ENCODE results near the gene RUSF1. TPM values are rescaled to one million over a fixed set of nuclear protein-coding genes. Genes with fewer than 3 reads are reported as not detected.
A peak's percentile ranks its signal among the peaks of the same experiment; 100 is the strongest.

The RUSF1 gene
- total and polyA plus RNA-seq, 9 of the 15 experiments (the other 6 are each of a cell fraction or from before 2014, with no cell fraction given), result 0.80 to 52.8 (median 27.6) TPM

- TF ChIP-seq AFF1 (IDR thresholded peaks at IDR 0.05; ENCODE audit: low read depth in 1 of 2, partially characterized antibody in 2 of 2) (peak in 1 of 2 experiments; percentile 88), REST (IDR thresholded peaks at IDR 0.05; ENCODE audit: borderline replicate concordance) (peak; percentile 51), REST (CRISPR knock-in tag; IDR thresholded peaks at IDR 0.05; ENCODE audit: low read depth) (peak; percentile 74; the same call in 1 of the 2 replicates), ZC3H11A (IDR thresholded peaks at IDR 0.05; ENCODE audit: low read depth, low read length) (no peak), HOMEZ (CRISPR knock-in tag; IDR thresholded peaks at IDR 0.05) (0 out of 2 replicates have a peak, but pooled peaks have one; percentile 40), PRDM10 (IDR thresholded peaks at IDR 0.05; ENCODE audit: partially characterized antibody) (peak; percentile 80), CREM (IDR thresholded peaks at IDR 0.05; ENCODE audit: low read depth) (peak; percentile 98), ZNF224 (CRISPR knock-in tag; IDR thresholded peaks at IDR 0.05) (no peak)
Observed at GRCh38 chr16:31458844-31459686, 49.1 kb downstream of the RUSF1 start, which contains the start of gene ARMC5 (continued).

Data from K562 (cell line).